Hepatocyte (in vitro differentiated cells): ENCODE measurements around the gene VIPR2. TPM values are rescaled to one million over a fixed set of nuclear protein-coding genes. Genes with fewer than 3 reads are reported as not detected.
"Not testable (repeated sequence)": the region's sequence is repeated elsewhere in the genome, so short reads cannot be mapped to it uniquely, and the experiment has no call there.

ENCODE experiments used
- DNase-seq: peaks from one replicate; pipeline ENCODE4 v3.0.0-alpha.2; 2016; ENCODE audit warnings: low spot score
- H2AFZ ChIP-seq: fragments of 200-600 bp; sonication (generic); 2 replicates; pipeline ENCODE4 v1.6.0; 2016; ENCODE audit warnings: antibody characterized with exemption, mild to moderate bottlenecking
- H3K27ac ChIP-seq: fragments of 200-600 bp; sonication (generic); 2 replicates; pipeline ENCODE4 v1.5.1; 2016; ENCODE audit warnings: mild to moderate bottlenecking
- H3K27me3 ChIP-seq: fragments of 200-600 bp; sonication (generic); 2 replicates; pipeline ENCODE4 v1.6.1; 2016
- H3K36me3 ChIP-seq: fragments of 200-600 bp; sonication (generic); replicated peaks from 2 replicates; pipeline ENCODE4 v1.5.1; 2016; ENCODE audit warnings: low read depth; ENCODE audit not compliant: insufficient read depth
- H3K4me1 ChIP-seq: fragments of 200-600 bp; sonication (generic); 2 replicates; pipeline ENCODE4 v1.5.1; 2016; ENCODE audit warnings: mild to moderate bottlenecking, moderate library complexity; ENCODE audit not compliant: insufficient read depth
- H3K4me2 ChIP-seq: fragments of 200-600 bp; sonication (generic); 2 replicates; pipeline ENCODE4 v1.6.0; 2016
- H3K4me3 ChIP-seq: fragments of 200-600 bp; sonication (generic); 2 replicates; pipeline ENCODE4 v1.5.1; 2016; ENCODE audit warnings: mild to moderate bottlenecking
- H3K79me2 ChIP-seq: fragments of 200-600 bp; sonication (generic); 2 replicates; pipeline ENCODE4 v1.6.0; 2017; ENCODE audit warnings: mild to moderate bottlenecking
- H3K9me2 ChIP-seq: fragments of 200-600 bp; sonication (generic); replicated peaks from 2 replicates; pipeline ENCODE4 v1.6.0; 2017; ENCODE audit warnings: mild to moderate bottlenecking; ENCODE audit not compliant: insufficient read depth
- H3K9me3 ChIP-seq: fragments of 200-600 bp; sonication (generic); 2 replicates; pipeline ENCODE4 v1.5.1; 2016; ENCODE audit warnings: low read depth, mild to moderate bottlenecking
- H4K20me1 ChIP-seq: fragments of 200-600 bp; sonication (generic); 2 replicates; pipeline ENCODE4 v1.6.0; 2016; ENCODE audit warnings: mild to moderate bottlenecking; ENCODE audit not compliant: insufficient read depth, poor library complexity, severe bottlenecking
- EZH2 ChIP-seq: fragments of 200-600 bp; sonication (generic); IDR thresholded peaks from 2 replicates; pipeline ENCODE4 v1.6.1; 2016; ENCODE audit warnings: antibody characterized with exemption, mild to moderate bottlenecking, borderline replicate concordance
- EZH2phosphoT487 ChIP-seq: fragments of 200-600 bp; sonication (generic); IDR thresholded peaks from one replicate; pipeline ENCODE4 v1.6.1; 2018; ENCODE audit warnings: antibody characterized with exemption, mild to moderate bottlenecking, low read depth, moderate library complexity; ENCODE audit not compliant: unreplicated experiment, severe bottlenecking
- WGBS: methylation state at CpG from one replicate; pipeline ENCODE4 v1.1.6; 2016; ENCODE audit warnings: low lambda C conversion rate; ENCODE audit errors: missing lambda C conversion rate; 5-methylcytosine and 5-hydroxymethylcytosine counted together
- polyA plus RNA-seq: library from polyadenylated mRNA; unstranded; fragments of >200 nt; fragmentation: Nextera tagmentation; extraction: Ambion mirVana; gene quantifications from 2 replicates; pipeline ENCODE4 v1.2.1, GENCODE V29; 2016
- total RNA-seq: library from RNA; depleted of rRNA; stranded (reverse); fragments of >200 nt; gene quantifications from 2 replicates; pipeline ENCODE4 v1.2.3, GENCODE V29; 2014
- TF ChIP-seq, protein P1 (sequence below): fragments of 200-600 bp; sonication (generic); IDR thresholded peaks from 2 replicates; pipeline ENCODE4 v1.5.1; 2016; ENCODE audit warnings: antibody characterized with exemption, mild to moderate bottlenecking; ENCODE audit not compliant: poor library complexity

Gene VIPR2
- total and polyA plus RNA-seq, 2 experiments from 2014 or later: 2.7 to 3.4 TPM

DNA sequence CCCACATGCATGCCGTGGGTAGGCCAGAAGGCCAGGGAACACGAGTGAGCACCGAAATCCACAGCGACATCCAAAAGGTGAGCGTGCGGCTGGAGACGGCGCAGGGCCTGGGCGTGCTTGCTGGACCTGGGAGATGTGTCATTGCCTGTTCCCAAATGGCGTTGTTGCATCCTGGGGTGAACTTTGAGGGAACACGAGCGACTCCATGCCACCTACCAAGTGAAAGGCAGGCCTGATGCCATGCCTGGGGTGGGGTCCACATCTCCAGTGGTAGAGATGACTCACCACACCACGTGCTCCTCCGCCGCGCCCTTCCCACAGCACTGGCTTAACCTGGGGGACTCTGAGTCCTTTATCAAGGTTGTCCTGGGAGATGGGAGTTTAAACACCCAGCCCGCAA lies 24.7 kb upstream of the VIPR2 start:
- no peak for DNase-seq
- H3K27me3 ChIP-seq: no peaks in the 10 kb centered on the region
- H3K36me3 ChIP-seq: no peaks in the 10 kb centered on the region
- no peaks in the 10 kb centered on the region for H4K20me1 ChIP-seq
- H3K4me2 ChIP-seq: no peak overlapping the region
- H3K4me1 ChIP-seq: no peaks in the 10 kb centered on the region
- 86% methylated on average over 17 of the region's 17 CpGs for WGBS
- H2AFZ ChIP-seq: no peak overlapping the region
- H3K79me2 ChIP-seq: no peaks in the 10 kb centered on the region
- no peaks in the 10 kb centered on the region for H3K9me2 ChIP-seq
- H3K4me3 ChIP-seq: no peak overlapping the region
- H3K27ac ChIP-seq: no peak overlapping the region
- no peaks in the 10 kb centered on the region for H3K9me3 ChIP-seq
- no peak for TF ChIP-seq EZH2phosphoT487
- TF ChIP-seq, protein P1, sequence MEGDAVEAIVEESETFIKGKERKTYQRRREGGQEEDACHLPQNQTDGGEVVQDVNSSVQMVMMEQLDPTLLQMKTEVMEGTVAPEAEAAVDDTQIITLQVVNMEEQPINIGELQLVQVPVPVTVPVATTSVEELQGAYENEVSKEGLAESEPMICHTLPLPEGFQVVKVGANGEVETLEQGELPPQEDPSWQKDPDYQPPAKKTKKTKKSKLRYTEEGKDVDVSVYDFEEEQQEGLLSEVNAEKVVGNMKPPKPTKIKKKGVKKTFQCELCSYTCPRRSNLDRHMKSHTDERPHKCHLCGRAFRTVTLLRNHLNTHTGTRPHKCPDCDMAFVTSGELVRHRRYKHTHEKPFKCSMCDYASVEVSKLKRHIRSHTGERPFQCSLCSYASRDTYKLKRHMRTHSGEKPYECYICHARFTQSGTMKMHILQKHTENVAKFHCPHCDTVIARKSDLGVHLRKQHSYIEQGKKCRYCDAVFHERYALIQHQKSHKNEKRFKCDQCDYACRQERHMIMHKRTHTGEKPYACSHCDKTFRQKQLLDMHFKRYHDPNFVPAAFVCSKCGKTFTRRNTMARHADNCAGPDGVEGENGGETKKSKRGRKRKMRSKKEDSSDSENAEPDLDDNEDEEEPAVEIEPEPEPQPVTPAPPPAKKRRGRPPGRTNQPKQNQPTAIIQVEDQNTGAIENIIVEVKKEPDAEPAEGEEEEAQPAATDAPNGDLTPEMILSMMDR: no peak
- TF ChIP-seq EZH2: no peak

DNA sequence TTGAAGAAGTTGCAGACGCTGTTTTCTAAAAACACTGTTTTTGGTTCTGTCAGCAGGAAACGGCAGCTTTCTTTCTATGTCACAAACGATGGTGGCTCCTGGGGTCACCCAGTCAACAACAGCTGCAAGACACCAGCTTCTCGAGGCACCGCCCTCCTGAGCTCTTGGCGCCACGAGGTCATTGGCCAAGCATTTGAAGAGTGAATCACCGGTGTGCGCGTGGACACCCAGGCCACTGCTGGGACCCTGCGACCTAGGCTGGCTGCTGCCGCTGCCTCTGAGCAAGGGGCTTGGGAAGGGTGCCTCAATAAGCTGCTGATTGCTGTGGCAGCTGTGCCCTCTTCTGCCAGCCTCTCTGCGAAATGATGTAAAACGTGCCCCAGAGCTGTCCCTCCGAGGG lies 22.5 kb upstream of the VIPR2 start:
- Histone ChIP-seq H3K4me1 (no peaks in the 10 kb centered on the region), H3K9me3 (no peaks in the 10 kb centered on the region), H4K20me1 (no peaks in the 10 kb centered on the region), H3K27me3 (no peaks in the 10 kb centered on the region), H3K4me3 (no peak overlapping the region), H3K36me3 (no peaks in the 10 kb centered on the region), H3K27ac (no peak overlapping the region), H3K4me2 (no peak overlapping the region), H3K79me2 (no peaks in the 10 kb centered on the region), H2AFZ (no peak overlapping the region), H3K9me2 (no peaks in the 10 kb centered on the region)
- TF ChIP-seq EZH2phosphoT487: no peak
- no peak for TF ChIP-seq EZH2
- TF ChIP-seq, protein P1: no peak
- DNase-seq: no peak
- 93% methylated on average over 15 of the region's 15 CpGs for WGBS

GRCh38 chr7:159166530-159166929 lies 21.9 kb upstream of the VIPR2 start:
- Histone ChIP-seq H2AFZ (no peak overlapping the region), H3K4me2 (no peak overlapping the region), H3K4me1 (no peaks in the 10 kb centered on the region), H3K9me2 (no peaks in the 10 kb centered on the region), H3K79me2 (no peaks in the 10 kb centered on the region), H3K36me3 (no peaks in the 10 kb centered on the region), H3K9me3 (no peaks in the 10 kb centered on the region), H3K27ac (no peak overlapping the region), H4K20me1 (no peaks in the 10 kb centered on the region), H3K4me3 (no peak overlapping the region), H3K27me3 (no peaks in the 10 kb centered on the region)
- no peak for DNase-seq
- 64% methylated on average over 3 of the region's 3 CpGs for WGBS
- TF ChIP-seq EZH2phosphoT487: no peak
- no peak for TF ChIP-seq EZH2
- TF ChIP-seq, protein P1: no peak

- Histone ChIP-seq H3K27me3 (no peaks in the 10 kb centered on the region), H3K4me1 (no peaks in the 10 kb centered on the region), H3K4me2 (no peak overlapping the region), H3K4me3 (no peak overlapping the region), H3K36me3 (no peaks in the 10 kb centered on the region), H3K79me2 (no peaks in the 10 kb centered on the region), H3K9me3 (no peaks in the 10 kb centered on the region), H3K27ac (no peak overlapping the region), H3K9me2 (no peaks in the 10 kb centered on the region), H4K20me1 (no peaks in the 10 kb centered on the region), H2AFZ (no peak overlapping the region)
- WGBS: 95% methylated on average over 6 of the region's 6 CpGs
- DNase-seq: no peak
- TF ChIP-seq, protein P1: no peak
- no peak for TF ChIP-seq EZH2
- no peak for TF ChIP-seq EZH2phosphoT487
Observed at GRCh38 chr7:159165352-159165751, 20.7 kb upstream of the VIPR2 start.

- H3K9me3 ChIP-seq, H3K9me2 ChIP-seq, H4K20me1 ChIP-seq, H3K79me2 ChIP-seq, H3K27ac ChIP-seq, H3K4me2 ChIP-seq, H3K4me1 ChIP-seq, H3K4me3 ChIP-seq, H3K27me3 ChIP-seq, H2AFZ ChIP-seq, DNase-seq, H3K36me3 ChIP-seq: not testable (repeated sequence)
- 80% methylated on average over 6 of the region's 11 CpGs for WGBS
Observed at GRCh38 chr7:159163703-159164301, 19.1 kb upstream of the VIPR2 start.
